HG03469 (cell line): Measurements from ENCODE around the gene EREG.
"Not testable (repeated sequence)": the region's sequence is repeated elsewhere in the genome, so short reads cannot be mapped to it uniquely, and the experiment has no call there.

Experiments used
- ATAC-seq: cut with Tn5 transposase; IDR thresholded peaks from one replicate; pipeline ENCODE4 v1.9.1; 2021; ENCODE audit warnings: mild to moderate bottlenecking, moderate library complexity, moderate number of reproducible peaks; ENCODE audit not compliant: unreplicated experiment

The EREG gene

DNA sequence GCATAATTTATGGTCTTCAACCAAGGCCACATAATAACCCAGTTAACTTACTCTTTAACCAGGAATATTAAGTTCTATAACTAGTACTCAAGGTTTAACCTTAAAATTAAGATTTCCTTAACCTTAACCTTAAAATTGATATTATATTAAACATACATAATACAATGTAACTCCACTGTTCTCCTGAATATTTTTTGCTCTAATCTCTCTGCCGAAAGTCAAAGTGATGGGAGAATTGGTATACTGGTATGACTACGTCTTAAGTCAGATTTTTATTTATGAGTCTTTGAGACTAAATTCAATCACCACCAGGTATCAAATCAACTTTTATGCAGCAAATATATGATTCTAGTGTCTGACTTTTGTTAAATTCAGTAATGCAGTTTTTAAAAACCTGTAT is 22.8 kb downstream of the EREG start:
- ATAC-seq = no peak

DNA sequence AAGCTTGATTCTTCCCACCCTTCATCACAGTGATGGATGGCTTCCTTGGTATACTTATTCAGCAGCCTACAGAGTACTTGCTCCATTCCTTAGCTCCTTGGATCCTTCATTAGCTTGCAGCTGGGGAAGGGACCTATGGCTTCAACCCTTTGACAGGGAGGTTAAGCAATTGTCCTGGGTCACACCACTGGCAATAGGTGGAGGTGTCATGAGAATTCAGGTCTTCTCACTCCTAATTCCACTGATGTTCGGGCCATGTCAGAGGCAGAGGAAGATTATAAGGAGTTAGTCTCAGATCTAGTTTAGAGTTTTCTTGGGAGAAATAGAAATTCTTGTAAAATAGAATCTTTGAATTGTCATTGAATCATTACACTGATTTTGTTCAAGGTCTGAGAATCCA is 24.5 kb downstream of the EREG start:
- no peak for ATAC-seq

DNA sequence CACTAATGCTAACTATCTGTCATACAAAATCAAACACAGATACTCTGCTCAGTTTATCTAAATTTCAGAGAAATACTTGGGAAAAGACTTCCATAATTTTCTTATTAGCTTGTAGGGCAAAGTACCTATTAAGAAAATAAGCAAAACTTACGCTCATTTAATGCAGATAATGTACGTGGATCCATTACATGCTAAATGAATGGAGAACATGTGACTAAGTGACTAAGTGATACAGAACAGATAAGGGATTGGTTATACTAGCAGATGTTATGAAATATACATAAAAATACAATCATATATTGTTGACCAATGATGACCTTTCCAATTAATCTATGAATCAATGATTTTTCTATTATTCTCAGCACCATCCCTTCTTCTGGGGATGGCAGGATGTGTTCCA is 25.7 kb downstream of the EREG start:
- ATAC-seq = no peak

DNA sequence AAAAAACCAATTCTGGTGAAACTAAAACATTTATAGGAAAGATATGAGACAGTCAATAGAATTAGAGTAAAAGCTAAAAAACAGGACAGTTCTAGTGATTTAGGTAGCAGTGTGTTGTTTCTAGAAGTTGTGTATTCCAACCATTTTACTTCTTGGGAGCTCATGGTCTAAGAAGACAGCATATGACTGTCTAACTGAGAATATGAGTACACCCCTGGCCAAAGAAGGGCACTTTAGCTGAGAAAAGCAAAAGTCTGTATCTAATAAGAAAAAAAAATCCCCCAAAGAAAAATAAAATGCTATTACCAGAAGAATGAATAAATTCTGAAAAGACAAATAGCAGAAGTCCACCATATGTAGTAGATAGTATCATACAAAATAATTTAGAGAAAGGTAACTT is 26.4 kb downstream of the EREG start:
- no peak for ATAC-seq

DNA sequence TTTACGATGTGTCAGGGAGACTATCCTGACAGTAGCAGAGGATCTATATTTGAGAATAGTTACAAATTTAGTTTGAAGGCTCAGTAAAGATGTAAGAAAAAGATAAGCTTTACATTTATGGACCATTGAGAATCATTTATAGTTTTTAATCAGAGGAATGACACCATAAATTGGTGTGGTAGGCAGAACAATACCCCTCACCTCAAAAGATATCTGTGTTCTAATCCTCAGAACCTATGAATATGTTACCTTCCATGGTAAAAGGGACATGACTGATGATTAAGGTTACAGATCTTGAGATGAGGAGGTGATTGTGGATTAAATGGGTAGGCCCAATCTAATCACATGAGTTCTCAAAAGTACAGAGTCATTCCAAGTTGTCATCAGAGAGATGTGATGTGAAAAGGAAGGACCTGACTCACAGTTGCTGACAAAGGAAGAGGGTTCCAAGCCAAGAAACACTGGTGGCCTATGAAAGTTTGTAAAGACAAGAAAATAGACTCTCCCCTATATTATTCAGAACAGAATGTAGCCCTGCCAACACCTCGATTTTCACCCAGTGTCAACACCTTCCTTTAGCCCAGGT is 27.0 kb downstream of the EREG start:
- ATAC-seq = no peak

DNA sequence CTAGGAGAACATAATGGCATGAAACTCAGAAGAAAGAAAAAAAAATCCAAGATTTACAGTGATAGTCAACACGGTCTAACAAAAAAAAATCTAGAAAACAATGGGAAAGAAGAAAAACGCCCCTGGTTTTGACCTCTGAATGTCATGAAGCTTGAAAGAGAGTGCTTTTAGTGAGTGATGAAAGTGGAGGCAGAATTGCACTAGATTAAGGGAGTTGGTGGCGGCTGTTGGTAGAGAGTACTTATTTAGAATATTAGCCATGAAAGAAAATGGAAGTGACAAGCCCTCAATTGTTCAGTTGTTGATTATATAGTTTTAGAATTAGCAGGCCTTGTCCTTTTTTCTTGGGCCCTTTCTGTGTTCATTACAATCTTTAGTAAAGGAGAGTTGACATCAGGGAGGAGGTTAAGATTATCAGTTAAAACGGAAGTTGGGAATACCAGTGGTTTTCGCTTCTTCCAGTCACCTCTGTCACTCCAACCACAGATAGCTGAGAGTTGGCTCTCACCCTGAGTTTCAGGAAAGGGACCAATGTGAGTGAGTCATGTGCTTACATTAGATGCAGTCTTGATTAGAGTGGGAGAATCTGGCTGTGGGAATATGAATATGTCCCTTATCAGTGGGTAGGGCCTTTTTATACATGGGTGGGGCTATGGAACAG is 29.7 kb downstream of the EREG start:
- ATAC-seq = no peak

DNA sequence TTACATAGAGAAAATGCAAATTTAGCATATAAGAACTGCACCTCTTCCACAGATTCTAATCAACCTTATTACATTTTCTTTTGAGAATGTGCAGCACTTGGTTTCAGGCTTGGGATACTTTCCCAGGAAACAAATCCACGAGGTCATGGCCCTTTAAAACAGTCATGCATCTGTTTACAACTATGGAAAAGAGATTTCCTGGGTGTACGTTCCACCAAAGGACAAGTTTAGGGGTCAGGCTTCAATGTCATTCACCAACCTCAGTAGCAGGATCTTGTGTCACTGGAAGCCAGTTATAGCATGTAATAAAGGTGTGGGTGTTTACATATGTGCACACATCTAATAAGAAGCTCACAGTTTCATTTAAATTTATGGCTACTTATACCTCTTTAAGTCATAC is 30.7 kb downstream of the EREG start:
- no peak for ATAC-seq

DNA sequence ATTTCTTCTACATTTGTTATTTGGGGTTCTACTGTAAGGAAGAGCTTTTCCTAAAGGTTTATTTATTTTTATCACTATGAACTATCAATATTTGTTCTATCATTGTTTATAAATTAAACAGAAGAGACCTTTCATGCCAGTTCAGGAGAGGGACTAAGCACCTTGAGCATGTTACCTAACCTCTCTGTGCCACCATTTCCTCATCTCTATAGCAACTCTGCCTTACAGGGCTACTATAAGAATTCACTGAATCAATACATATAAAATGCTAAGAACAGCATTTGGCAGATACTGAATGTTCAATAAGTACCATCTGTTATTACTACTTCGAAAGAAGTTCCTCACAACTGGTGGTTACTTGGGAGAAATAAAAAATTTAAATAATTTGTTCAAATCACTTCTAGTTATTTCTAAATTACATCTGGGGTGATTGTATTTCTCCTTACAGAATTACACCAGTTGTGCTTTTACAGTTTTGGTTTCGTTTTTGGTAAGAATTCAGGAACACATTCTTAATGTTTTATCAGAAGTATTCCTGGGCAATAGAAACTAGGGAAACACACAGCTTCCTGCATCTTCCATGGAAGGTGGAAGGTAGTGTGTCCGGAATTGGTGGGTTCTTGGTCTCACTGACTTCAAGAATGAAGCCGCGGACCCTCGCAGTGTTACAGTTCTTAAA is 32.9 kb downstream of the EREG start:
- ATAC-seq = no peak

DNA sequence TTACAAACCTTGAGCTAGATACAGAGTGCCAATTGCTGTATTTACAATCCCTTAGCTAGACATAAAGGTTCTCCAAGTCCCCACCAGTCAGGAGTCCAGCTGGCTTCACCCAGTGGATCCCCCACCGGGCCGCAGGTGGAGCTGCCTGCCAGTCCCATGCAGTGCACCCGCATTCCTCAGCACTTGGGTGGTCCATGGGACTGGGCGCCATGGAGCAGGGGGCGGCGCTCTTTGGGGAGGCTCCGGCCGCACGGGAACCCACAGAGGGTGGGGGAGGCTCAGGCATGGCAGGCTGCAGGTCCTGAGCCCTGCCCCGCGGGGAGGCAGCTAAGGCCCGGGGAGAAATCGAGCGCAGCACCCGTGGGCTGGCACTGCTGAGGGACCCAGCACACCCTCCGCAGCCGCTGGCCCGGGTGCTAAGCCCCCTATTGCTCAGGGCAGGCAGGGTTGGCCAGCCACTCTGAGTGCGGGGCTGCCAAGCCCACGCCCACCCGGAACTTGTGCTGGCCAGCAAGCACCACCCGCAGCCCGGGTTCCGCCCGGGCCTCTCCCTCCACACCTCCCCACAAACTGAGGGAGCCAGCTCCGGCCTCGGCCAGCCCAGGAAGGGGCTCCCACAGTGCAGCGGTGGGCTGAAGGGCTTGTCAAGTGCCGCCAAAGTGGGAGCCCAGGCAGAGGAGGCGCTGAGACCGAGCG is 34.1 kb downstream of the EREG start:
- ATAC-seq = not testable (repeated sequence)

DNA sequence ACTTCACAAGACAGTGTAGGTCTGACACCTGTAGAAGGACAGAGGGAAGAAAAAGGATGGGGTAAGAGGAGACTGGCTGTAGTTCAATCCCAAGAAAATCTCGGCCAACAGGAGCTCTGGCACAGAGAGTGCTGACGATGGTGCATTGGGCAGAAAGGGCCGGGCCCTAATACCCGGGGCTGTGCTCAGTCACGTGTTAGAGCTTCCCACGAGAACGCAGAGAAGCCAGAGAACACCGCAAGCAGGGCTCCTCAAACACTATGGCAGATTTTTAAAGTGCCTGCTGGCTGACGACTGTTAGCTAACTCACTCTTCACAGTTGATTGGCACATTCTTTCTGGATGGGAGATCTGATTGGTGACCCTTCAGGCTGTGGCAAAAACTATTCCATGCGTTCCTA is 35.5 kb downstream of the EREG start:
- ATAC-seq = no peak

DNA sequence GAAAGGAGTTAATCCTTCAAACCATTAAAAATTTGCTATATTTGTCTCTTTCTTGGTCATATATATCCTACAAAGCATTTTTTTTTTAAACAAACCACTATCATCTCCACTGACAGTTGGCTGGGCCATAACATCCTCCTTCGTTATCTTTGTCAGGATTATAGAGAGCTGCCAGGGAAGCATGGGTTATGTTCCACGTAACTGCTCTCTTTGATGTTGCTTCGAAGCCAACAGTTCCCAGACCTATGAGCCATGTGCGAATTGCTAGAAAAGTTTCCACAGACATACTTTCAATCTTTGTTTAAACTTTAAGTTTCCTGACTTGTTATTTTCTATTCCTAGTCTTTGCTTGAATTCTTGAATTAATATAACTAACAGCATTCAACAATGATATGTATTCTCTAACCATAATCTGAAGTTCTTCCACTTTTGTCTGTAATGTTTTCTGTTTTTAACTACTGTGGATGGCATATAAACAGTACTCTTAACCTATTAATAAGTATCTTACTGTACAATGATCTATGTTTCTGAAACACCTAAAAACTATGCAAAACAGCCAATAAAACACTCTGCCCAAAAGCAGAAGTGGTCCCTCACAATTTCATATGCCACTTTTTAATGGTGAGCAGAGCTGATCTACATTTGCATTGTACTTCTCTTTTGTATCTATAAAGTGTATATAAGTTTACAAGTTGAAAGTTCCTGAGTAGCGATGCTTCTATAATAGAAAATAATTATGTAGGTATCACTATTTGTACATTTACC is 37.9 kb downstream of the EREG start:
- ATAC-seq = peak; percentile 95

DNA sequence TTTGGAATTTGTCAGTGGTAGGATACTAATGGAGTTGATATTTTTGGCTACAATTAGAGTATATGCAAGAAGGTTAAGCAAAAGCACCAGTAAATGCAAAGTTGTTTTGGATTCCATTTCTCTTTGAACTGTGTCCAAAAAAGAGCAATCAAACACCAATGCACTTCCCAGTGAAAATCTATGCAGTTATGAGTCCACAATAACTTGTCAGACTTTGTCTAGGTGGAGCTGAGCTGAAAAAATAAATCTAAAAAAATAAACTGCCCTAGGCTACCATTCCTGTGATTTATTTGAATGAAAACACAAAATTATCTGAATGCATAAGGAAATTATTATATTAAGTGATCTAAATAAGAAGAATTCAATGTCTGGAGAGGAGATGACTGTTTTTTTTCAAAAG is 42.9 kb downstream of the EREG start:
- no peak for ATAC-seq

DNA sequence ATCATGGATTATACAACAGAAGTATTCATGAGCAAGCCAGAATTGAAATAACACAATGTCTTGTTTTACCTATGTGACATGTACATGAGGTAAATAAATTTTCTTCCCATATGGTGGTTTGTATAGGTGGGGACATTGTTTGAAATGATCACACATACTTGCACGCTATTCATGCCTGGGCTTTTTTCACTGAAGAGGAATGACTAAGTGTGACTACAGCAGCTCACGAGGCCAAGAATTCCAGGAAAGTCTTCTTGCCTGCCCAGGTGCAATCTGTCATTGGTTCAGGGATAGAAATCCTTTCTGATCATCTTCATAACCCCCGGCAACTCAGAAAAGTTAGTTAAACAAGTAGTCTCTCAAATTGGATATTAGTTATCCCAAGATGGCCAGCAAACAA is 43.7 kb downstream of the EREG start:
- no peak for ATAC-seq

DNA sequence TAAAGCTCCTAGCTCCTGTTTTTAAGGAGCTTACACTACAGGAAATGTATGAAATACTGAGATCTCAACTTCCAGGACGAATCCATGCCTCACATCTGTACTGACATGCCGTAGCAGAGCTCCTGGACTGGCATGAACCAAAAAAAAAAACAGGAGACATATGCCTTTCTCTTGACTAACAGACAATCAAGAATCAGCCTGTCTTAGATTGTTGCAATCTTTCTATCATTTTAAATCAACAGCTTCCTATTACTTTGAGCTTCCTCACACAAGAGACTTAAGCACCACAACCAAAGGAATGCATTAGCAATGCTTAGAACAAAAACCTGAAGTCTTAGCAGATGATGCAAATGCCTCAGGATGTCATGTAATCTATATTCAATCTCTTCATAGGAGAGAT is 45.3 kb downstream of the EREG start:
- ATAC-seq = no peak

DNA sequence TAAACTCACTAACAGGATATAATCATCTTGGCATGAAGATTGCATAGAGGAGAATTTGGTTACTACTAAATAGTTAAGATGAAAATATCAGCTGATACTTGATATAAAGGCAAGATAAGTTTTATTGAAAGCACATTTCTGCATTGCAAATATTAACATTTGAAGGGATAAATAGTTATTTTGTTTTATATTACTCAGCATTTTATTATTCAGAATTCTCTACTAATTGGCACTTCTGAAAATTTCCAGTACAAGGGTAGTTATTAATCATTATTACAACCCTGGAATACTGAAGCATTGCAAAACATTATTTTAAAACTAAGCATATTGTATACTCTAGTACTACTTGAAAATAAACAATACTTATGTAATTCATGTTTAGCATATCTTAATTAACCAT is 47.3 kb downstream of the EREG start:
- ATAC-seq = no peak

DNA sequence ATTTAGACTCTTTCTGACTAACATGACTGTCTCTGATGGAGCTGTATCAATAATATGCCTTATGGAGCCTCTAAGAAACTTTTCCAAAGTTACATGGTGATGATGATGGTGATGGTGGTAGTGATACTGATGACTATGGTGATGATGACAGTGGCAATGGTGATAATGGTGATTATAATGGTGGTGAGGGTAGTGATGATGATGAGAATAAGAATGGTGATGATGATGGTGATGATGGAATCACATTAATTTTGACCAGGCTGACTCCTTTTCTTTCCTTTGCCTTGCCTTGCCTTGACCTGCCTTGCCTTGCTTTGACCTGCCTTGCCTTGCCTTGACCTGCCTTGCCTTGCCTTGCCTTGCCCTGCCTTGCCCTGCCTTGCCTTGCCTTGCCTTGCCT is 48.3 kb downstream of the EREG start:
- ATAC-seq = no peak

DNA sequence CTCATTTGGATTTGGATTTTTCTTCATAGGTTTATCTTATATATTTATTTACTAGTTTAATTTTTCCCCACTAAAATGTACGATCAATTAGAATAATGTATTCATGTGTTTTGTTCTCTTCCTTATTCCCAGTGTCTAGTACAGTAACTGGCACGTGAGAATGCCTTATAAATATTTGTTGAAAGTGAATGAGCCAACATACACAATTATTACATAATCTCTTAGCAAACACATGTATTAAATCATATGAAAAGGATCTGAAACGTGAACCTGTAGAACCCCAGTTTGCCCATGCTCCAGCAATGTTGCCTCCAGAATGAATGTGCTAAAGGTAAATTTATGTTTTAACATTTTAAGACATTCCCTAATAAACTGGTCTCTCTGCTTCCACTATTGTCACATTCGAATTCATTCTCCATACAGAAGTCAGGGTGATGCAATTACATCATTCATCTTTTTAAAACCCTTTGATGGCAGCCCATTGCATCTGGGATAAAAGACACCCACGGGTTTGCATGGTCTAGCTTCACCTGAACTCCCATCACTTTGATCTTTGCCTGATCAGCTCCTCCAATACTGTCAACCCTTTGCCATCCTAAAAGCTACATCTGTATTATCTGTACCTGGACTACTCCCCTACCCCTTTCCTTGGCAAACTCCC is 49.3 kb downstream of the EREG start:
- no peak for ATAC-seq

DNA sequence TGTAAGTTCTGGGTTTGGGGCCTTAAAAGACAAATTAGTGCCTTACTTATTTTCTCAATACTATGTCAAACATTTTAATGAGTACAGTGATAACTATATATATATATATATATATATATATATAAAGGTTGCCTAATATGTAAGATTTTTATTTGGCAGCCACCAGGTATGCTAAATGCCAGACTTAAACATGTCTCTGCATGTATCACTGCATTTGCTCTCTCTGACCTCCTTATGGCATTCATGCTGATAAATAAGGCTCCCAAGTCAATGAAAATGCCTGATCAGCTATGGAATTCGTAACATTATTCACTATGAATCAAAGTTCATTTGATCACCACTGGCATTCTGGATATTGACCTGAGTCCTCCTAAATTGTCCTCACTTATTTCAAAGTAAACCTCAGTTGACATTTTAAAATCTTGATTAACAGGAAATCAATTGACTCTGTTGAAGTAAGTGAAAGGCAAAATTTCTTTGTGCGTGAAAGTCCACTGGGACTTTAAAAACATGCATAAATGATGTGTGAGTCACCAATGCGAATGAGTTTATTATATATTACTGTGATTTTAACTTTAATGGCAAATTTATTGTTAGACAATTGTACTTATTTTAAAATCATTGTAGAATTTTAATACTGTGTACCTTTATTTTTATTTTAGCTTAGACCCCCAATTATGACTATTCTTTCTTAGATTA is 50.8 kb downstream of the EREG start:
- ATAC-seq = no peak

DNA sequence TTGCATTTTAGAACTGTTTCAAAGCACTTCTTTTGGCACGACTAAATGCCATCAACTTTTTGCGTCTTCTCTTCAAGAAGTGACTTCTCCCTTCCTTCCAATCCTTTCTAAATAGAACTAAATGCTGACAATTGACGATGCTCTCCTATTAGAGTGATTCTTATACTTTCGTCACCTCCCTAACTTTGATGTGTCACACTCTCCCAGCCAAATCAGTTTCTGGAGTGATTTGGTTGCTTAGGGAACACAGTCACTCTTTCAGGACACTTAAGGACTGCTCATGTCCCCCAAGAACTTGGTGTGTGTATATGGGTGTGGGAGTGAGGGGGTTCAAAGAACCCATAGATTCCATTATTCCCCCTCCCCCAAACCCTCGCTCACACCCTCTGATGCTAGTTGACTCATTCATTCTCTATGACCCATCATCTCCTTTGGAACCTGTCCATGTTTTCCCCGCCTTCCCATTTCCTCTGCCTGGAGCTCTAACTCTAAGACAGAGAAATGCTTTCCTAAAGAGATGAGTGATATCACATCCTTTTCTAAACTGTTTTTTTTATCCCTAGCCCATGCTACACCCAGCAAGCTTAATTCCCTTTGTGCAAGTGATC is 53.2 kb downstream of the EREG start:
- ATAC-seq = no peak

DNA sequence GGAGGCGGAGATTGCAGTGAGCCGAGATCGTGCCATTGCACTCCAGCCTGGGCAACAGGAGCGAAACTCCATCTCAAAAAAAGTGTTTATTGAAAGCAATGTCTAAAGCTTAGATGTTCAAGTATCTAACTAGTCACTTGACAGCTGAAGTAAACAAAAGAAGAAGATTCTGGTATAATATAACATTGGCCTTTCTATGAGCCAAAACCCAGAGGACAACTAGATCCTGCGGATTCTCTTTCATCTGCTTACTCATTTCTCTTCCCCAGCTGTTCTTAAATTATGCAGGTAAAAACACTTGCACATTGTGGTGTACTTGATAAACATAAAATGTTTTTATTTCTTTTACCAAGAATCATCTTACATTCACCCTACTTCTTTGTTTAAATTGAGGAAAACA is 55.9 kb downstream of the EREG start:
- no peak for ATAC-seq
